ENCODE measurements around the gene EP400.

EP400 gene

GRCh38 chr12:132064631-132065030 lies 114.9 kb downstream of the EP400 start:
- Histone ChIP-seq H3K36me3 (ENCODE audit: control insufficient read depth in 2 of 2, insufficient read depth in 2 of 2, low read length in 2 of 2) (peaks cover 32 to 50% of the 10 kb centered on the region in 2 donors), H3K9me3 (ENCODE audit: control insufficient read depth in 2 of 2, low read length in 2 of 2) (no peaks in the 10 kb centered on the region), H3K4me1 (ENCODE audit: control insufficient read depth, insufficient read depth, low read length) (peaks cover 11% of the 10 kb centered on the region), H3K4me3 (ENCODE audit: low read length in 2 of 2) (no peak overlapping the region), H3K9ac (ENCODE audit: low read length in 2 of 2) (no peak overlapping the region), H3K27me3 (ENCODE audit: control insufficient read depth in 1 of 2, insufficient read depth in 2 of 2, low read length in 2 of 2) (no peaks in the 10 kb centered on the region), H3K27ac (ENCODE audit: low read length) (no peak overlapping the region)

DNA sequence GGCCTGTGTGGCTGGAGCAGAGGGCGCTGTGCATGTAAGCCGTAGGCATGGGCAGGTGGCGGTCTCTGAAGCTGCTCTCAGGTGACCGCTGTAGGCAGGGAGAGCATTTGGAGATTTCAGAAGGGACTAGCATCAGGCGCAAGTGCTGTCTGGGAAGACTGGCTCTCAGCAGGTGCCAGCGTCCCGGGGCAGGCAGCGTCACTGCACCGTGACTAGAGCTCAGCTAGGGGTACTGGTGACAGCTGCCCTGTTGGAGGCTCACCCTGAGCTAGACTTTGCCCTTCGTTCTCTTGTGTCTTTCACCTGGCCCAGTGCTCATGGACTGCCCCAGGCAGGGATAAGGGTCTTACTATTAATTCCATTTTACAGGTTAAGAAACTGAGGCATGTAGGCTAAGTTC lies 115.5 kb downstream of the EP400 start:
- Histone ChIP-seq H3K27ac (ENCODE audit: low read length) (no peak overlapping the region), H3K36me3 (ENCODE audit: control insufficient read depth in 2 of 2, insufficient read depth in 2 of 2, low read length in 2 of 2) (peaks cover 32 to 53% of the 10 kb centered on the region in 2 donors), H3K9me3 (ENCODE audit: control insufficient read depth in 2 of 2, low read length in 2 of 2) (no peaks in the 10 kb centered on the region), H3K9ac (ENCODE audit: low read length in 2 of 2) (no peak overlapping the region), H3K4me1 (ENCODE audit: control insufficient read depth, insufficient read depth, low read length) (peaks cover 11% of the 10 kb centered on the region), H3K27me3 (ENCODE audit: control insufficient read depth in 1 of 2, insufficient read depth in 2 of 2, low read length in 2 of 2) (no peaks in the 10 kb centered on the region), H3K4me3 (ENCODE audit: low read length in 2 of 2) (no peak overlapping the region)

DNA sequence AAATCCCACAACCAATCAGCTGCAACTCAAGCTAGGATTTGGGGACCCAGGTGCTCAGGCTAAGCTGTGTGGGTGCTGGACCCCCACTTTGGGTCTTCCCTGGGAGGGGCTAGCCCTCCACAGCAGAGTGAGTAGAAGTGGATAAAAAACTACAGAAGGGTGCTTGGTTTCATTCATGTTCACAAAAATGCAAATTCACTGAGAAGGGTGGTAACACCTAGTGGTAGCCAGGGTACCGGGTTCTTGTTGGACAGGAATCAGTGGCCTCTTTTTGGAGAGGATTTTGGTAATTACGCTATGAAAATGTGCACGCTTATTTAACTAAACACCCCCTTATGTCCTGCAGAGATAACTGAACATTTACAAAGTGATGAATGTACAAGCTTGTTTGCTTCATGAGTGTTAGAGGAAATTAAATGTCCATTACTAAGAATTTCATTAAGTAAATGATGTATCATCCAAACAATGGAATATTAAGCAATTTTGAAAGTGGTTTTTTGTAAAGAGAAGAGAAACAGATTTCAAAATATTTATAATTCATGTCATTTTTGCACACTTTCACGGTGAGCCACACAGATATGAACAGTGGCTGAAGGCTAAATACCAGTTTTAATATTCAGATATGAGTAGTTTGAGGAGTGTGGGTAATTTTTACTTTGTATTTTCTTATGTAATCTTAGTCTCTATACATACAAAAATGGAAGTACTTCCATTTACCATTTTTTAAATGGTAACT lies 116.0 kb downstream of the EP400 start:
- peaks cover 34 to 56% of the 10 kb centered on the region in 2 donors for H3K36me3 ChIP-seq (ENCODE audit: control insufficient read depth in 2 of 2, insufficient read depth in 2 of 2, low read length in 2 of 2)
- peaks cover 11% of the 10 kb centered on the region for H3K4me1 ChIP-seq (ENCODE audit: control insufficient read depth, insufficient read depth, low read length)
- H3K27me3 ChIP-seq (ENCODE audit: control insufficient read depth in 1 of 2, insufficient read depth in 2 of 2, low read length in 2 of 2): no peaks in the 10 kb centered on the region
- no peak overlapping the region for H3K27ac ChIP-seq (ENCODE audit: low read length)
- no peak overlapping the region for H3K9ac ChIP-seq (ENCODE audit: low read length in 2 of 2)
- H3K9me3 ChIP-seq (ENCODE audit: control insufficient read depth in 2 of 2, low read length in 2 of 2): no peaks in the 10 kb centered on the region
- no peak overlapping the region for H3K4me3 ChIP-seq (ENCODE audit: low read length in 2 of 2)

- peaks cover 39 to 56% of the 10 kb centered on the region in 2 donors for H3K36me3 ChIP-seq (ENCODE audit: control insufficient read depth in 2 of 2, insufficient read depth in 2 of 2, low read length in 2 of 2)
- H3K27me3 ChIP-seq (ENCODE audit: control insufficient read depth in 1 of 2, insufficient read depth in 2 of 2, low read length in 2 of 2): no peaks in the 10 kb centered on the region
- H3K4me1 ChIP-seq (ENCODE audit: control insufficient read depth, insufficient read depth, low read length): peaks cover 6% of the 10 kb centered on the region
- no peak overlapping the region for H3K27ac ChIP-seq (ENCODE audit: low read length)
- no peaks in the 10 kb centered on the region for H3K9me3 ChIP-seq (ENCODE audit: control insufficient read depth in 2 of 2, low read length in 2 of 2)
- no peak overlapping the region for H3K9ac ChIP-seq (ENCODE audit: low read length in 2 of 2)
- H3K4me3 ChIP-seq (ENCODE audit: low read length in 2 of 2): no peak overlapping the region
Observed at GRCh38 chr12:132066345-132066685, 116.6 kb downstream of the EP400 start.

GRCh38 chr12:132066749-132067148 lies 117.0 kb downstream of the EP400 start:
- Histone ChIP-seq H3K4me1 (ENCODE audit: control insufficient read depth, insufficient read depth, low read length) (peaks cover 2% of the 10 kb centered on the region), H3K9ac (ENCODE audit: low read length in 2 of 2) (no peak overlapping the region), H3K4me3 (ENCODE audit: low read length in 2 of 2) (no peak overlapping the region), H3K36me3 (ENCODE audit: control insufficient read depth in 2 of 2, insufficient read depth in 2 of 2, low read length in 2 of 2) (peaks cover 40 to 59% of the 10 kb centered on the region in 2 donors), H3K27ac (ENCODE audit: low read length) (no peak overlapping the region), H3K27me3 (ENCODE audit: control insufficient read depth in 1 of 2, insufficient read depth in 2 of 2, low read length in 2 of 2) (no peaks in the 10 kb centered on the region), H3K9me3 (ENCODE audit: control insufficient read depth in 2 of 2, low read length in 2 of 2) (no peaks in the 10 kb centered on the region)

GRCh38 chr12:132067182-132067581 lies 117.4 kb downstream of the EP400 start:
- H3K4me3 ChIP-seq (ENCODE audit: low read length in 2 of 2): no peak overlapping the region
- H3K4me1 ChIP-seq (ENCODE audit: control insufficient read depth, insufficient read depth, low read length): no peaks in the 10 kb centered on the region
- no peaks in the 10 kb centered on the region for H3K9me3 ChIP-seq (ENCODE audit: control insufficient read depth in 2 of 2, low read length in 2 of 2)
- H3K36me3 ChIP-seq (ENCODE audit: control insufficient read depth in 2 of 2, insufficient read depth in 2 of 2, low read length in 2 of 2): peaks cover 42 to 61% of the 10 kb centered on the region in 2 donors
- H3K9ac ChIP-seq (ENCODE audit: low read length in 2 of 2): no peak overlapping the region
- no peak overlapping the region for H3K27ac ChIP-seq (ENCODE audit: low read length)
- H3K27me3 ChIP-seq (ENCODE audit: control insufficient read depth in 1 of 2, insufficient read depth in 2 of 2, low read length in 2 of 2): no peaks in the 10 kb centered on the region

DNA sequence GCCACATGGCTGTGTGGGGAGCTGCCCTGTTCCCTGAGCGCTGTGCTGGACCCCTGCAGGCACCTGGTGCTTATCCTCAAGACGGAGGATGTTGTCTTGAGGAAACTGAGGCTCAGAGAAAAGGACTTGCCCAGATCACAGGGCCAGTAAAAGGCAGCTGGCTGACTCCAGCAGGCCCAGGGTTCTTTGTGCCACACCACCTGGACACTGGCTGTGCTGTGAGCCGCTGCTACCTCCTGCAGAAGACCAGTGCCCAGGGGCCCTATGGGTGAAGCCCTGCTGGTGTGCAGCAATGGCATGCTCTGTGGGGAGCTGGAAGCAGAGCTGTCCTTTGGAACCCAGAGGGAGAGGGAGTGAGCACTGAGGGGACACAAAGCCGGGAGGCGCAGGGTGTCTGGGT lies 118.5 kb downstream of the EP400 start:
- Histone ChIP-seq H3K36me3 (ENCODE audit: control insufficient read depth in 2 of 2, insufficient read depth in 2 of 2, low read length in 2 of 2) (peaks cover 37 to 57% of the 10 kb centered on the region in 2 donors), H3K27me3 (ENCODE audit: control insufficient read depth in 1 of 2, insufficient read depth in 2 of 2, low read length in 2 of 2) (no peaks in the 10 kb centered on the region), H3K9ac (ENCODE audit: low read length in 2 of 2) (no peak overlapping the region), H3K27ac (ENCODE audit: low read length) (no peak overlapping the region), H3K4me3 (ENCODE audit: low read length in 2 of 2) (no peak overlapping the region), H3K9me3 (ENCODE audit: control insufficient read depth in 2 of 2, low read length in 2 of 2) (no peaks in the 10 kb centered on the region), H3K4me1 (ENCODE audit: control insufficient read depth, insufficient read depth, low read length) (no peaks in the 10 kb centered on the region)

DNA sequence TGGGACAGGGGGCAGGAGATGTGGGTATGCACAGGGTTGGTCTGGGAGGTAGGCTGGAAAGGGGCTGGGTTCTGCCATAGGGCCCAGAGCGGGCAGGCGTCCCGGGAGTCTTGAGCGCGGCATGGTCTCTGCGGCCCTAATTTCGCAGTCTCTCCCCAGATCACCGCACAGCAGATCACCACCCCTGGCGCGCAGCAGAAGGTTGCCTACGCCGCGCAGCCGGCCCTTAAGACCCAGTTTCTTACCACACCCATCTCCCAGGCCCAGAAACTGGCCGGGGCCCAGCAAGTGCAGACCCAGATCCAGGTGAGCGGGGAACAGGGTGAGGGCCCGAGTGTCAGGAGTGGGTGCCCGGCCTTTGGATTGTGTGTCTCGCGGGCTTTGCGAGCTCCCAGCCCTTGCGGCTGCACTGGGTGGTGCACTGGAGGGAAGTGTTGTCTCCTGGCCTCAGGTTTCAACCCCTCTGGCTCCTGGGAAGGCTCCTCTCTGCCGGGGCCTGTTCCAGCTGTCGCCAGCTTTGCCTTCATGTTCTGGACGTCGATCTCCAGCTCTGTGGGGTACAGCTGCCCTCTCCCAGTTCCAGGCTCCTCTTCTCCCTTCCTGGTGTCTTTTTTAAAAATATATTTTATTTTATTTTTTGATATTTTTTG lies 119.7 kb downstream of the EP400 start:
- Histone ChIP-seq H3K27ac (ENCODE audit: low read length) (no peak overlapping the region), H3K36me3 (ENCODE audit: control insufficient read depth in 2 of 2, insufficient read depth in 2 of 2, low read length in 2 of 2) (peaks cover 34 to 52% of the 10 kb centered on the region in 2 donors), H3K9ac (ENCODE audit: low read length in 2 of 2) (no peak overlapping the region), H3K4me3 (ENCODE audit: low read length in 2 of 2) (no peak overlapping the region), H3K9me3 (ENCODE audit: control insufficient read depth in 2 of 2, low read length in 2 of 2) (no peaks in the 10 kb centered on the region), H3K4me1 (ENCODE audit: control insufficient read depth, insufficient read depth, low read length) (no peaks in the 10 kb centered on the region), H3K27me3 (ENCODE audit: control insufficient read depth in 1 of 2, insufficient read depth in 2 of 2, low read length in 2 of 2) (no peaks in the 10 kb centered on the region)

- Histone ChIP-seq H3K27me3 (ENCODE audit: control insufficient read depth in 1 of 2, insufficient read depth in 2 of 2, low read length in 2 of 2) (no peaks in the 10 kb centered on the region), H3K4me3 (ENCODE audit: low read length in 2 of 2) (no peak overlapping the region), H3K27ac (ENCODE audit: low read length) (no peak overlapping the region), H3K9me3 (ENCODE audit: control insufficient read depth in 2 of 2, low read length in 2 of 2) (no peaks in the 10 kb centered on the region), H3K4me1 (ENCODE audit: control insufficient read depth, insufficient read depth, low read length) (no peaks in the 10 kb centered on the region), H3K9ac (ENCODE audit: low read length in 2 of 2) (no peak overlapping the region), H3K36me3 (ENCODE audit: control insufficient read depth in 2 of 2, insufficient read depth in 2 of 2, low read length in 2 of 2) (peaks cover 29 to 51% of the 10 kb centered on the region in 2 donors)
Observed at GRCh38 chr12:132070298-132070697, 120.6 kb downstream of the EP400 start.

- Histone ChIP-seq H3K9me3 (ENCODE audit: control insufficient read depth in 2 of 2, low read length in 2 of 2) (no peaks in the 10 kb centered on the region), H3K9ac (ENCODE audit: low read length in 2 of 2) (no peak overlapping the region), H3K27ac (ENCODE audit: low read length) (no peak overlapping the region), H3K27me3 (ENCODE audit: control insufficient read depth in 1 of 2, insufficient read depth in 2 of 2, low read length in 2 of 2) (no peaks in the 10 kb centered on the region), H3K4me3 (ENCODE audit: low read length in 2 of 2) (no peak overlapping the region), H3K4me1 (ENCODE audit: control insufficient read depth, insufficient read depth, low read length) (no peaks in the 10 kb centered on the region), H3K36me3 (ENCODE audit: control insufficient read depth in 2 of 2, insufficient read depth in 2 of 2, low read length in 2 of 2) (peaks cover 32 to 55% of the 10 kb centered on the region in 2 donors)
Observed at GRCh38 chr12:132071040-132071810, 121.5 kb downstream of the EP400 start.

All from stomach smooth muscle (tissue), 2 donors.